DOHH2 (cell line): ENCODE measurements around the gene TBC1D4.

Experiments
- H3F3A ChIP-seq: fragments of 200-600 bp; sonication (generic), shearing (Covaris generic); 2 replicates; pipeline ENCODE4 v1.6.0; 2016; ENCODE audit warnings: antibody characterized with exemption, mild to moderate bottlenecking; ENCODE audit not compliant: control insufficient read depth, insufficient read depth
- H3K27ac ChIP-seq: fragments of 200-600 bp; sonication (generic); 2 replicates; pipeline ENCODE4 v1.5.1; 2014; ENCODE audit warnings: low read depth, mild to moderate bottlenecking, low read length, moderate library complexity
- H3K27me3 ChIP-seq: fragments of 200-600 bp; sonication (generic); 2 replicates; pipeline ENCODE4 v1.6.1; 2014; ENCODE audit warnings: mild to moderate bottlenecking, low read length, mixed read lengths; ENCODE audit not compliant: control insufficient read depth
- H3K36me3 ChIP-seq: fragments of 200-600 bp; sonication (generic); 2 replicates; pipeline ENCODE4 v1.6.1; 2014; ENCODE audit warnings: mild to moderate bottlenecking, low read length, moderate library complexity, mixed read lengths; ENCODE audit not compliant: control insufficient read depth
- H3K4me1 ChIP-seq: fragments of 200-600 bp; sonication (generic); 2 replicates; pipeline ENCODE4 v1.6.1; 2014; ENCODE audit warnings: mild to moderate bottlenecking, low read length, mixed read lengths; ENCODE audit not compliant: control insufficient read depth
- H3K4me2 ChIP-seq: fragments of 200-600 bp; sonication (generic); 2 replicates; pipeline ENCODE4 v1.6.0; 2014; ENCODE audit warnings: mild to moderate bottlenecking, low read length, moderate library complexity
- H3K4me3 ChIP-seq: fragments of 200-600 bp; sonication (generic); 2 replicates; pipeline ENCODE4 v1.5.1; 2014; ENCODE audit warnings: mild to moderate bottlenecking, low read length, mixed read lengths
- H3K79me2 ChIP-seq: fragments of 200-600 bp; sonication (generic); 2 replicates; pipeline ENCODE4 v1.6.1; 2014; ENCODE audit warnings: mild to moderate bottlenecking, low read length, mixed read lengths; ENCODE audit not compliant: control insufficient read depth
- H3K9me2 ChIP-seq: fragments of 200-600 bp; sonication (generic); replicated peaks from 2 replicates; pipeline ENCODE4 v1.6.1; 2014; ENCODE audit warnings: mild to moderate bottlenecking, low read length, mixed read lengths; ENCODE audit not compliant: control insufficient read depth
- H3K9me3 ChIP-seq: fragments of 200-600 bp; sonication (generic); 2 replicates; pipeline ENCODE4 v1.6.1; 2014; ENCODE audit warnings: antibody characterized with exemption, low read length, mixed read lengths; ENCODE audit not compliant: control insufficient read depth, insufficient read depth
- H4K20me1 ChIP-seq: fragments of 200-600 bp; sonication (generic); 2 replicates; pipeline ENCODE4 v1.6.0; 2014; ENCODE audit warnings: low read depth, mild to moderate bottlenecking, antibody characterized with exemption, low read length, moderate library complexity; ENCODE audit not compliant: control insufficient read depth, insufficient read depth
- CTCF ChIP-seq: fragments of 200-600 bp; sonication (generic); IDR thresholded peaks from one replicate; pipeline ENCODE4 v1.5.1; 2014; ENCODE audit warnings: antibody characterized with exemption, mild to moderate bottlenecking, low read depth, low read length; ENCODE audit not compliant: poor library complexity, severe bottlenecking
- EZH2phosphoT487 ChIP-seq: fragments of 200-600 bp; sonication (generic); IDR thresholded peaks from 2 replicates; pipeline ENCODE4 v1.6.1; 2017; ENCODE audit warnings: borderline replicate concordance, mild to moderate bottlenecking, antibody characterized with exemption, low read length, moderate library complexity, mixed read lengths

TBC1D4 gene

GRCh38 chr13:75330770-75331169, 151.2 kb downstream of the TBC1D4 start:
- Histone ChIP-seq H3K27me3 (no peaks in the 10 kb centered on the region), H4K20me1 (0 out of 2 replicates have a peak, but pooled peaks cover 4% of the 10 kb centered on the region), H3K27ac (no peak overlapping the region), H3K4me1 (no peaks in the 10 kb centered on the region), H3K9me2 (no peaks in the 10 kb centered on the region), H3K9me3 (no peaks in the 10 kb centered on the region), H3K79me2 (no peaks in the 10 kb centered on the region), H3K4me3 (no peak overlapping the region), H3K36me3 (peaks cover 83% of the 10 kb centered on the region), H3K4me2 (no peak overlapping the region), H3F3A (0 out of 2 replicates have a peak, but pooled peaks cover 14% of the 10 kb centered on the region)
- TF ChIP-seq CTCF, result no peak
- no peak for TF ChIP-seq EZH2phosphoT487

- H3K36me3 ChIP-seq, result peaks cover 83% of the 10 kb centered on the region
- no peaks in the 10 kb centered on the region for H3K4me1 ChIP-seq
- no peak overlapping the region for H3K4me2 ChIP-seq
- no peaks in the 10 kb centered on the region for H3K79me2 ChIP-seq
- H4K20me1 ChIP-seq, result 0 out of 2 replicates have a peak, but pooled peaks cover 4% of the 10 kb centered on the region
- 0 out of 2 replicates have a peak, but pooled peaks cover 19% of the 10 kb centered on the region for H3F3A ChIP-seq
- no peaks in the 10 kb centered on the region for H3K9me2 ChIP-seq
- H3K4me3 ChIP-seq, result no peak overlapping the region
- TF ChIP-seq CTCF (no peak), EZH2phosphoT487 (no peak)
- no peaks in the 10 kb centered on the region for H3K9me3 ChIP-seq
- no peaks in the 10 kb centered on the region for H3K27me3 ChIP-seq
- no peak overlapping the region for H3K27ac ChIP-seq
These were observed 152.2 kb downstream of the TBC1D4 start for GRCh38 chr13:75329723-75330122.

- Histone ChIP-seq H3K4me1 (no peaks in the 10 kb centered on the region), H3K27me3 (no peaks in the 10 kb centered on the region), H3K27ac (no peak overlapping the region), H3K9me3 (no peaks in the 10 kb centered on the region), H3K9me2 (no peaks in the 10 kb centered on the region), H3K36me3 (peaks cover 87% of the 10 kb centered on the region), H3K79me2 (no peaks in the 10 kb centered on the region), H3K4me2 (no peak overlapping the region), H3K4me3 (no peak overlapping the region), H3F3A (0 out of 2 replicates have a peak, but pooled peaks cover 19% of the 10 kb centered on the region), H4K20me1 (0 out of 2 replicates have a peak, but pooled peaks cover 4% of the 10 kb centered on the region)
- TF ChIP-seq CTCF (no peak), EZH2phosphoT487 (no peak)
These were observed 152.9 kb downstream of the TBC1D4 start for GRCh38 chr13:75329097-75329496.
